Mucosa of rectum (tissue), 2 donors: ENCODE measurements around the gene CMAS.
"Not testable (repeated sequence)": the region's sequence is repeated elsewhere in the genome, so short reads cannot be mapped to it uniquely, and the experiment has no call there.

Source experiments
- H3K27ac ChIP-seq, 2 donors: one replicate each; pipeline ENCODE4 v1.7.0; 2013; ENCODE audit warnings: inconsistent platforms in 2 of 2, low read depth in 2 of 2, low read length in 2 of 2
- H3K27me3 ChIP-seq, 2 donors: one replicate each; pipeline ENCODE4 v1.7.0; 2013; ENCODE audit warnings: low read length in 2 of 2; ENCODE audit not compliant: control insufficient read depth in 2 of 2, insufficient read depth in 2 of 2
- H3K36me3 ChIP-seq, 2 donors: one replicate each; pipeline ENCODE4 v1.7.0; 2013; ENCODE audit warnings: low read length in 2 of 2; ENCODE audit not compliant: control insufficient read depth in 2 of 2, insufficient read depth in 2 of 2
- H3K4me1 ChIP-seq, 2 donors: one replicate each; pipeline ENCODE4 v1.7.0; 2013; ENCODE audit warnings: low read length in 2 of 2, mild to moderate bottlenecking in 1 of 2; ENCODE audit not compliant: control insufficient read depth in 2 of 2, insufficient read depth in 2 of 2
- H3K4me3 ChIP-seq, 2 donors: one replicate each; pipeline ENCODE4 v1.7.0; 2013; ENCODE audit warnings: low read length in 2 of 2
- H3K9ac ChIP-seq, 2 donors: one replicate each; pipeline ENCODE4 v1.7.0; 2013; ENCODE audit warnings: low read length in 2 of 2, low read depth in 1 of 2, mild to moderate bottlenecking in 1 of 2
- H3K9me3 ChIP-seq, 2 donors: one replicate each; pipeline ENCODE4 v1.7.0; 2013; ENCODE audit warnings: low read length in 2 of 2; ENCODE audit not compliant: control insufficient read depth in 2 of 2
- donor health status: healthy.
- donor health status: Normal muscosa, but diverticular disease.

CMAS gene

DNA sequence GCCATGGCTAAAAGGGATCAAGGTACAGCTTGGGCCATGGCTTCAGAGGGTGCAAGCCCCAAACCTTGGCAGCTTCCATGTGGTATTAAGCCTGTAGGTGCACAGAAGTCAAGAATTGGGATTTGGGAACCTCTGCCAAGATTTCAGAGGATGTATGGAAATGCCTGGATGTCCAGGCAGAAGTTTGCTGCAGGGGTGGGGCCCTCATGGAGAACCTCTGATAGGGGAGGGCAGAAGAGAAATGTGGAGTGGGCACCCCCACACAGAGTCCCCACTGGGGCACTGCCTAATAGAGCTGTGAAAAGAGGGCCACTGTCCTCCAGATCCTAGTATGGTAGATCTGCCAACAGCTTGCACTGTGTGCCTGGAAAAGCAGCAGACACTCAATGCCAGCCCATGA lies 22.5 kb upstream of the CMAS start:
- not testable (repeated sequence) for H3K27ac ChIP-seq, H3K36me3 ChIP-seq, H3K4me1 ChIP-seq, H3K9ac ChIP-seq, H3K4me3 ChIP-seq, H3K9me3 ChIP-seq, H3K27me3 ChIP-seq

DNA sequence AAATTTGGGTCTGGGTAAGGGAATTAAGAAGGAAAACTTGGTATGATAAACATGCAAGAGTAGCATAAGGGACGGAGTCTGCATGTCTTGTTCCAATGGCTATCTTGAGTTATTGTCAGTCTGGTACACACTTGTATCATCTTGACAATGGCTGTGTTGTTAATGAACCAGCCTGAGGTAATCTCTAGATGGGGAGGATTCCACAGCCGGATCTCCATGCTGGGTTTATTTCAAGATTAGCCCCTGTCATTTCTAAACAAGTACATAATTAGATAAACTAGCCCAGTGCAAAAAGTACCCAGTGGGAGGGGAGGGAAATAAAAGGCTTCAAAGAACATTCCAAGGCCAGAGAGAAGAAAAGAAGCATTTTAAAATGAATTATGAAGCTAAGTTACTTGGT lies 16.5 kb upstream of the CMAS start:
- Histone ChIP-seq H3K27ac (no peak overlapping the region), H3K4me1 (peaks cover 2 to 3% of the 10 kb centered on the region in 2 donors), H3K27me3 (no peaks in the 10 kb centered on the region), H3K4me3 (no peak overlapping the region), H3K36me3 (no peaks in the 10 kb centered on the region), H3K9ac (no peak overlapping the region), H3K9me3 (no peaks in the 10 kb centered on the region)

DNA sequence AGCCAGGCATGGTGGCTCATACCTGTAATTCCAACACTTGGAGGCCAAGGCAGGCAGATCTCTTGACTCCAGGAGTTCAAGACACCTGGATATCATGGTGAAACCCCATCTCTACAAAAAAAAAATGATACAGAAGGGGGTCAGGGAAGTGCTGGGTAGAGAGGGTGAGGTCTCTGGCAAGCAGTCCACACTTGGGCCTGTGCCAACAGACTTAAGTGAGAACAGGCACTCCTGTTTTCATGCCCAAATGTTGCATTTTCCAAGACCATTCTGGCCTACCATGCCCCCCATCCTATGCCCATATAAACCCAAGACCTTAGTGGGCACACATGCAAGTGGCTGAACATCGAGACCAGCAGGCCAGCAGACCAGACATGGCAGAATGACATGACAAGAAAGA lies 16.0 kb upstream of the CMAS start:
- H3K36me3 ChIP-seq: no peaks in the 10 kb centered on the region
- no peaks in the 10 kb centered on the region for H3K9me3 ChIP-seq

DNA sequence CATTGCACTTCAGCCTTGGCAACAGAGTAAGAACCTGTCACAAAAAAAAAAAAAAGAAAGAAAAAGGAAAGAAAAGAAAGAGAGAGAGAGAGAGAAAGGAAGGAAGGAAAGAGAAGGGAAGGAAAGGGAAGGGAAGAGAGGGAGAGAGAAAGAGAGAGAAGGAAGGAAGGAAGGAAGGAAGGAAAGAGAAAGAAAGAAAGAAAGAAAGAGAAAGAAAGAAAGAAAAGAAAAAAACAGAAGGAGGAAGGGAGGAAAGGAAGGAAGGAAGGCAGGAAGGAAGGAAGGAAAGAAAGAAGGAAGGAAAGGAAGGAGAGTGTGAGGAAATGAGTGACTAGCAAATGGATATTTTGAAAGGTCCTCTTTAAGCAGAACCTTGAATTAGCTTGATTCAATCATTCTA lies 13.3 kb upstream of the CMAS start:
- Histone ChIP-seq H3K9ac (no peak overlapping the region), H3K4me3 (no peak overlapping the region), H3K9me3 (no peaks in the 10 kb centered on the region), H3K36me3 (no peaks in the 10 kb centered on the region), H3K27me3 (no peaks in the 10 kb centered on the region), H3K4me1 (peaks cover 10 to 11% of the 10 kb centered on the region in 2 donors), H3K27ac (no peak overlapping the region)

More for the DNA sequence above, 16.0 kb upstream of the CMAS start:
- no peak overlapping the region for H3K9ac ChIP-seq
- peaks cover 3 to 7% of the 10 kb centered on the region in 2 donors for H3K4me1 ChIP-seq
- no peak overlapping the region for H3K27ac ChIP-seq
- H3K27me3 ChIP-seq: no peaks in the 10 kb centered on the region
- no peak overlapping the region for H3K4me3 ChIP-seq

DNA sequence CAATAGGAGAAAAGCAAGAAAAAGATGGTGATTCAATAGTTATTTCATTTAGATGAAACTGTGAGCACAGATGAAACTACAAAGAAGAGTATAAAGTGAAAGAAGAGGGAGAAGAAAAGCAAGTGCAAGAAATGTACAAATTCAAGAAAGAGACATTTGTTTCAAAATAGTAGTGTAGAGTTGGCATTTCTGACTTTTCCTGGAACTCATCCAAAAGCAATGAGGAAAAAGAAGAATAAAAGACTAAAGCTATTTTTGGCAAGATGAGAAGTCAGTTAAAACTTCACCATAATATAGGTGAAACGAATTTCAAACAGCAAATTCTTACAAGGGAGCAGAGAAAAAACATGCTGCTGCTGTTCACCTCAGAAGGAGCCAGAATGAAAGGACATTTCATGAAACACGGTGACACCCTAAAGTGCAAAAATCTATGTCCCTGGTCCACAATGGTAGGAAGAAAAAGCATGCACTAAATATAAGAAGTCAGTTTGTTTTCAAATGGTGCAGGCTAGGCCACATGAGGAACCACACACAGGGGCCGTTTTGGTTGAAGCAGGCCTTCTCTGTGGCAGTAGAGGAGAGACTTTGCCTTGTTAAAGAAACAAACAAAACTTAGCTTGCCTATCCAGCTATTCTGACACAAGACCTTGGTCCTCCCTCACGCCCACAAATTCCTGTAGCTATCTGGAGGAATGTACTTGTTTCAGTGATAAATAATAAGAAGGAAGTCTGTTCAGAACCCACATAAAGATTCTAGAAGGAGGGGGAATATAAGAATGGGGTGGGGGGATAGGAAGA lies 11.1 kb upstream of the CMAS start:
- H3K9ac ChIP-seq: peak overlapping the region in 1 of 2 donors; percentile 18
- no peak overlapping the region for H3K4me3 ChIP-seq
- H3K9me3 ChIP-seq: no peaks in the 10 kb centered on the region
- no peaks in the 10 kb centered on the region for H3K36me3 ChIP-seq
- H3K4me1 ChIP-seq: peaks cover 10 to 11% of the 10 kb centered on the region in 2 donors
- no peaks in the 10 kb centered on the region for H3K27me3 ChIP-seq
- H3K27ac ChIP-seq: peak overlapping the region; percentile 52 to 75

DNA sequence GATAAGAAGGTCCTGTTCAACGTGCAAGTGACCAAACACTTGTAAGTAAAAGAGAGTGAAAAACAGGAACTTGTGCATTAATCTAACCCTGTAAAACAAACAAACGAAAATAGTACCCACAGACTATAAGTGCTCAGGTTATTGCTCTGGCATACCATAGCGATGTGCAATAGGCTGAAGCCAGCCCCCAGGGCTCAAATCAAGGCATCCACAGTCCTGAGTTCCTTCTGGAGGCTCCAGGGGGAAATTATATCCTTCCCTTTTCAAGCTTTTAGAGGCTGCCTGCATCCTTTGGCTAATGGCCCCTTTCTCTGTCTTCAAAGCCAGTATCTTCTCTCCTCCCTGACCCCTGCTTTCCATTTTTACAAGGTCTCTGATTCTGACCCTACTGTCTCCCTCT lies 8.1 kb upstream of the CMAS start:
- H3K27me3 ChIP-seq: no peaks in the 10 kb centered on the region
- no peak overlapping the region for H3K27ac ChIP-seq
- no peak overlapping the region for H3K9ac ChIP-seq
- H3K4me1 ChIP-seq: peaks cover 18 to 21% of the 10 kb centered on the region in 2 donors
- H3K36me3 ChIP-seq: no peaks in the 10 kb centered on the region
- H3K9me3 ChIP-seq: no peaks in the 10 kb centered on the region
- H3K4me3 ChIP-seq: no peak overlapping the region

DNA sequence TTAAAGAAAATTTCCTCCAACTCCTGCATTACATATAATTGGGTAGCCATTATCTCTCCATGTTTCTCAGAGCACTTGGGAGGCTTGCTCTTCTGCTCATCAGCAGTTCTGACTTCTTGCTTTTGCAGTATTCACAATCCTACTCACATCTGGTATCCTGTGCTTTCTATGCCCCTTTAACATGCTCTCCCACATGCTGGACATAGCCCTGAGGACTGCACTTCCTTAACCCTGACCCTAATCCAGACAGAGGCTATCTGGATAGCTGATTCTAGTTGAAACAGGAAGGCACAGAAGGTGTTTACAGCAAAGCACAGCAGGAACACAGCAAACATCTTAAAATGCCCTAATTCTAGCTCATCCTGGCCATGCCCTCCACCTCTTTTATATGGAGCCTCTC lies 7.3 kb upstream of the CMAS start:
- no peak overlapping the region for H3K9ac ChIP-seq
- no peaks in the 10 kb centered on the region for H3K27me3 ChIP-seq
- no peaks in the 10 kb centered on the region for H3K36me3 ChIP-seq
- peaks cover 22 to 29% of the 10 kb centered on the region in 2 donors for H3K4me1 ChIP-seq
- no peak overlapping the region for H3K4me3 ChIP-seq
- H3K27ac ChIP-seq: no peak overlapping the region
- no peaks in the 10 kb centered on the region for H3K9me3 ChIP-seq

DNA sequence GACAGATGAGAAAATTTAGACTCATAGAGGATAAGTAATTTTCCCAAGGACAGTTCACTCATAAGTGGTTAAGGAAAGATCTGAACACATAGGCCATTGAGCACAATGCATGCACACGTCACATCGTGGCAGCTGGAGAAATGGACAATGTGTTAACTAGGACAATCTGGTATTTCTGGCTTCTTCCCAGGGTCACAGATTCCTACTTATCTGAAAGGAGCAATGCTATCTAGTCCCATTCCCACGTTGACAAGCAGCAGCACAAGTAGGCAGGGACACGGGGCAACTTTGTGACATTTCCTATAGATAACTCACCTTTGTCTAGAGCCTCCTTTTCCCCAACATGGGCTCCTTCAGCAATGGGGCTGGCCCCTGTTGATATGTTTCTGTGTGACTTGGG lies 6.7 kb upstream of the CMAS start:
- H3K27ac ChIP-seq: no peak overlapping the region
- no peaks in the 10 kb centered on the region for H3K27me3 ChIP-seq
- H3K9ac ChIP-seq: no peak overlapping the region
- H3K36me3 ChIP-seq: no peaks in the 10 kb centered on the region
- H3K4me1 ChIP-seq: peaks cover 24 to 30% of the 10 kb centered on the region in 2 donors
- no peak overlapping the region for H3K4me3 ChIP-seq
- no peaks in the 10 kb centered on the region for H3K9me3 ChIP-seq

DNA sequence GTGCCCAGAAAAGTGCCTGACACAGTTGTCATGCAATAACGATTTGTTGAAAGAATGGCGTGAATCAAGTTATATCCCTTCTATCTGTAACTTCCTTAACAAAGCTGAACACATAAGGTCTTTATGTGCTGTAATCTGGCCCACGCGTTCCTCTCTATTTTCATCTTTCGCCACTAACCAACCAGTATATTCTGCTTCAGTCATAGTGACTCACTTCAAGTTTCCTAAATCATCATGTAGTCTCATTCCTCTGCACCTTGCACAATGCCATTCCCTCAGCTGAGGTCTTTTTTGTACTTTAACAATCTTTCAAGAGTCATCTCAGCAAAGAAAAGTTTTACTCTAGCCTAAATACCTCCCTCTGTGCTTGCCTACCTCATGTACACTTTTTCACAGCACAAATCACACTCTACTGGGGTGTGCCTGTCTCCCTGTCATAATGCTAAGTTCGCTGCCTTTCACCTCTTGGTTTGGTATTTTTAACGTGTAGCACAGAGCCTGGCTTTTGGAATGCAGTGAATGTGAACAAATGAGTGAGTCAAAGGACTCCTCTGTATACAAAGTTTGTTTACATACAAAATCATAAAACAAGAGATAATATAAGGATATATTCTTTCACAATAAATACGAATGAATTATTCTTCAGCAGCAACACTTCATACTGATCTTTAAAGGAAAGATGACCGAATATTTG lies 2.9 kb upstream of the CMAS start:
- Histone ChIP-seq H3K4me3 (peak overlapping the region; percentile 4 to 9), H3K27me3 (no peaks in the 10 kb centered on the region), H3K27ac (peak overlapping the region; percentile 73 to 74), H3K9ac (no peak overlapping the region), H3K9me3 (no peaks in the 10 kb centered on the region), H3K4me1 (peaks cover 28 to 44% of the 10 kb centered on the region in 2 donors), H3K36me3 (no peaks in the 10 kb centered on the region)

DNA sequence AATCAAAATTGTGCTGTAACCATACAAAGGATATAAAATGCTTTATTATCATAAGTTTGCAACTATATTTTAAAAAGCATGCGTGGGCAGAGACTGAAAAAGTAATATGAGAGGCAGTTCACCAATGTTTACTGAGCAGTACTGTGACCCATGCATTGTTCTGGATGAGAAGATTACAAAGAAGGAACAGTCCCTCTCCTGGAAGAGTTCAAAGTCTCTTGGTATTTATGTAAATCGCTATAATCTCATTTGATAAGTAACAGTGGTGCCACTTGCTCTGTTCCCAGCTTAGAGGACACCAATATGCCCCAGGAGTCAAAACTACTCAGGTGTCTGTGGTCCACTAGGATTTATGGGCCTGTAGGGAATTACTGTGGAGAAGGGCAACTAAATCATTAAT lies 2.1 kb upstream of the CMAS start:
- Histone ChIP-seq H3K27ac (peak overlapping the region; percentile 73 to 77), H3K4me1 (peaks cover 36 to 51% of the 10 kb centered on the region in 2 donors), H3K9ac (peak overlapping the region in 1 of 2 donors; percentile 3), H3K9me3 (no peaks in the 10 kb centered on the region), H3K36me3 (no peaks in the 10 kb centered on the region), H3K27me3 (no peaks in the 10 kb centered on the region), H3K4me3 (no peak overlapping the region)
